ENCODE results near the gene MAST2. TPM values are rescaled to one million over a fixed set of nuclear protein-coding genes. Genes with fewer than 3 reads are reported as not detected.

Gene MAST2
- total RNA-seq, 1 experiment from 2014 or later = 77.0 TPM

DNA sequence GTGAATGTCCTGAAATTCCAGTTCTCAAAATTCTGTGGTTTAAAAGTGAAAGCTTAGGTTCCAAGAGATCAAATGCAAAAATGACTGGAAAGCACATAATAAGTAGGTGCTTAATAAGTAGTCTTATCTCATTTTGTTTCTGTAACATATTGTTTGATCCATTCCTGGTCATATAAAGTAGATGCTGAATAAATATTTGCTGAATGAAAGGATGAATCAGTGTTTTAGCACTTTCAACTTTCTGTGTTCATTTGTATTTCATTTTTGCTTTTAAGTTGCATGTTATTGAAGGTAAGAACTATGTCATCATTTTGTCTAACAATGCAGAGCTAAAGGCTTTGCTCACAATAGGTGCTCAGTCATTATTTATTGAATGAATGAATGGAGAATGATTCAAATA, 6.3 kb downstream of the MAST2 start:
- no TSS peak for BruUV-seq (replicated peaks)
- intact Hi-C loops (cut with micrococcal nuclease; ENCODE audit: unreplicated experiment) = no loop called here
- no peak for TF ChIP-seq POLR2AphosphoS5 (IDR thresholded peaks at IDR 0.05; ENCODE audit: low read depth, low read length)
- Histone ChIP-seq H3K9me3 (ENCODE audit: control insufficient read depth, insufficient read depth, low read depth, low read length) (no peaks in the 10 kb centered on the region), H3K4me3 (ENCODE audit: low read depth in 2 of 2, low read length in 2 of 2) (no peak overlapping the region), H3K4me1 (ENCODE audit: control insufficient read depth, insufficient read depth, low read length) (no peaks in the 10 kb centered on the region), H3K27ac (ENCODE audit: low read length) (no peak overlapping the region), H3K27me3 (ENCODE audit: control insufficient read depth, insufficient read depth, low read length) (no peaks in the 10 kb centered on the region), H3K36me3 (ENCODE audit: control insufficient read depth, insufficient read depth, low read length) (peaks cover 8% of the 10 kb centered on the region)
- CTCF ChIA-PET = no interaction called here
- in situ Hi-C loops (cut with HindIII; ENCODE audit: low pct_unique_long_range_greater_than_20kb, low sequenced_read_pairs) = no loop called here
- ATAC-seq = no peak
- no peak for DNase-seq (ENCODE audit: low read depth, low spot score)
- POLR2A ChIA-PET = no interaction called here

DNA sequence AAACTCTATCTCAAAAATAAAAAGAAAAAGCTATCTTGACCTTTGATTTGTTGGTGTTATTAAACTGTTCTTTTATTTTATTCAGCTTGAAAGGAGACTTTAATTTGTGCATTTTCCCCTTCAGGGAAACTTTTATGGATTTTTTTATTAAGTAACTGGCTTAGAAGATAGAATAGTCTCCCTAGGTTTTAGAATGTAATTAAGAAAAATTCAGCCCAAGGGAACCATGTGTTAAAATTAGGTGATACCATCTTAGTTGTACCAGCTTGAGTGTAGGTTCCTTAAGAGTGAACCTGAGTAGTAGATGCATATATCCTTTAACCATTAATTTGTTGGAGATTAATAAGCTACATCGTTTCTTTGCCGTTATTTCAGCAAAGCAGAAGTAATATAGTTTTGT, 11.4 kb downstream of the MAST2 start:
- ChIA-PET CTCF (interaction anchor here (0.5 kb wide), 1 partner anchor 71 kb away, joined by 6 read pairs; no protein-coding TSS in a partner anchor), POLR2A (interaction anchor here (0.5 kb wide), 1 partner anchor 44 kb away, joined by 3 read pairs; no protein-coding TSS in a partner anchor)
- Histone ChIP-seq H3K4me1 (ENCODE audit: control insufficient read depth, insufficient read depth, low read length) (no peaks in the 10 kb centered on the region), H3K36me3 (ENCODE audit: control insufficient read depth, insufficient read depth, low read length) (peaks cover 5% of the 10 kb centered on the region), H3K27ac (ENCODE audit: low read length) (no peak overlapping the region), H3K27me3 (ENCODE audit: control insufficient read depth, insufficient read depth, low read length) (no peaks in the 10 kb centered on the region), H3K9me3 (ENCODE audit: control insufficient read depth, insufficient read depth, low read depth, low read length) (no peaks in the 10 kb centered on the region; the same call in 1 of the 2 replicates), H3K4me3 (ENCODE audit: low read depth in 2 of 2, low read length in 2 of 2) (no peak overlapping the region)
- in situ Hi-C loops (cut with HindIII; ENCODE audit: low pct_unique_long_range_greater_than_20kb, low sequenced_read_pairs) (no loop called here), intact Hi-C loops (cut with micrococcal nuclease; ENCODE audit: unreplicated experiment) (no loop called here)
- ATAC-seq = no peak
- no peak for DNase-seq (ENCODE audit: low read depth, low spot score)
- no peak for TF ChIP-seq SIN3A (IDR thresholded peaks at IDR 0.05; ENCODE audit: borderline replicate concordance, insufficient read depth, low read depth, low read length)
- no peak for TF ChIP-seq POLR2AphosphoS5 (IDR thresholded peaks at IDR 0.05; ENCODE audit: low read depth, low read length)
- TF ChIP-seq TCF7L2 (IDR thresholded peaks at IDR 0.05; ENCODE audit: low read depth, low read length) = no peak
- TF ChIP-seq, protein P1, sequence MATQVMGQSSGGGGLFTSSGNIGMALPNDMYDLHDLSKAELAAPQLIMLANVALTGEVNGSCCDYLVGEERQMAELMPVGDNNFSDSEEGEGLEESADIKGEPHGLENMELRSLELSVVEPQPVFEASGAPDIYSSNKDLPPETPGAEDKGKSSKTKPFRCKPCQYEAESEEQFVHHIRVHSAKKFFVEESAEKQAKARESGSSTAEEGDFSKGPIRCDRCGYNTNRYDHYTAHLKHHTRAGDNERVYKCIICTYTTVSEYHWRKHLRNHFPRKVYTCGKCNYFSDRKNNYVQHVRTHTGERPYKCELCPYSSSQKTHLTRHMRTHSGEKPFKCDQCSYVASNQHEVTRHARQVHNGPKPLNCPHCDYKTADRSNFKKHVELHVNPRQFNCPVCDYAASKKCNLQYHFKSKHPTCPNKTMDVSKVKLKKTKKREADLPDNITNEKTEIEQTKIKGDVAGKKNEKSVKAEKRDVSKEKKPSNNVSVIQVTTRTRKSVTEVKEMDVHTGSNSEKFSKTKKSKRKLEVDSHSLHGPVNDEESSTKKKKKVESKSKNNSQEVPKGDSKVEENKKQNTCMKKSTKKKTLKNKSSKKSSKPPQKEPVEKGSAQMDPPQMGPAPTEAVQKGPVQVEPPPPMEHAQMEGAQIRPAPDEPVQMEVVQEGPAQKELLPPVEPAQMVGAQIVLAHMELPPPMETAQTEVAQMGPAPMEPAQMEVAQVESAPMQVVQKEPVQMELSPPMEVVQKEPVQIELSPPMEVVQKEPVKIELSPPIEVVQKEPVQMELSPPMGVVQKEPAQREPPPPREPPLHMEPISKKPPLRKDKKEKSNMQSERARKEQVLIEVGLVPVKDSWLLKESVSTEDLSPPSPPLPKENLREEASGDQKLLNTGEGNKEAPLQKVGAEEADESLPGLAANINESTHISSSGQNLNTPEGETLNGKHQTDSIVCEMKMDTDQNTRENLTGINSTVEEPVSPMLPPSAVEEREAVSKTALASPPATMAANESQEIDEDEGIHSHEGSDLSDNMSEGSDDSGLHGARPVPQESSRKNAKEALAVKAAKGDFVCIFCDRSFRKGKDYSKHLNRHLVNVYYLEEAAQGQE (IDR thresholded peaks at IDR 0.05; ENCODE audit: insufficient read depth in 1 of 2, low read depth in 2 of 2, low read length in 1 of 2) = no peak
- TF ChIP-seq CTCF (IDR thresholded peaks at IDR 0.05) = no peak
- BruUV-seq (replicated peaks) = no TSS peak

DNA sequence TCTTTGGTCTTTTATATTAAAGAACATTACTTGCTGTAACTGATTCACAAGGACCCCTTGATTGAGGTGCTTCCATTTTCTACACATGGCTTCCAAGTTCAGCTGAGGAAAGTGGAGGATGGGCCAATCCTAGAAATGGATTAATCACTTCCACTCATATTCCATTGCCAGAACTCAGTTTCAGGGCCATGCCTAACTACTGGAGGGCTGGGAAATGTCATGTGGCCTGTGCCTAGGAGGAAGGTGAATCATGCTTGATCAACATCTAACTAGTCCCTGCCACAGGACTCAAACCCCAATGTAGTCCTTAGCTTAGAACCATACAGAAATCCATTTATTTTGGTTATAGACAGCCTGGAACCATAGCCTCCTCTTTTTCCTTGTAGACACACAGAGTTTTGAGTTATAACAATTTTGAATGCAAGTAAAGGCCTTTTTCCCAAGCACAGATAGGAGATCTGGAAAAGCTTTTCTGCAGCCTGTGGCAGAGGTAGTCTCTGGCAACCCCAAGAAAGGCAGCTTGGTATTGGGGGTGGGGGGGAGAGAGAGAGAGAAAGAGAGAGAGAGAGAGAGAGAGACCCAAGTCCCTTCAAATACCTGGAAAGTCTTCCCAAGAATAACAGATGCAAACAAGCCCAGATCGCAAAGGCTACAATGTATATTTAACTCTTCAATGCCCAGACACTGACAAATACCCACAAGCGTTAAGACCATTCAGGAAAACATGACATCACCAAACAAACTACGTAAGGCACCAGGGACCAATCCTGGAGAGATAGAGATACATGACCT, 12.5 kb downstream of the MAST2 start:
- no peak for DNase-seq (ENCODE audit: low read depth, low spot score)
- intact Hi-C loops (cut with micrococcal nuclease; ENCODE audit: unreplicated experiment) = no loop called here

More for the DNA sequence above, 12.5 kb downstream of the MAST2 start:
- Histone ChIP-seq H3K36me3 (ENCODE audit: control insufficient read depth, insufficient read depth, low read length) (peaks cover 5% of the 10 kb centered on the region), H3K27ac (ENCODE audit: low read length) (no peak overlapping the region), H3K27me3 (ENCODE audit: control insufficient read depth, insufficient read depth, low read length) (no peaks in the 10 kb centered on the region), H3K9me3 (ENCODE audit: control insufficient read depth, insufficient read depth, low read depth, low read length) (no peaks in the 10 kb centered on the region; the same call in 1 of the 2 replicates), H3K4me1 (ENCODE audit: control insufficient read depth, insufficient read depth, low read length) (no peaks in the 10 kb centered on the region), H3K4me3 (ENCODE audit: low read depth in 2 of 2, low read length in 2 of 2) (no peak overlapping the region)
- BruUV-seq (replicated peaks) = no TSS peak
- ChIA-PET CTCF (interaction anchor here (0.5 to 0.7 kb wide), 2 partner anchors 73 to 253 kb away, joined by 3 to 6 read pairs; no protein-coding TSS in a partner anchor), POLR2A (no interaction called here)
- in situ Hi-C loops (cut with HindIII; ENCODE audit: low pct_unique_long_range_greater_than_20kb, low sequenced_read_pairs) = no loop called here
- TF ChIP-seq, protein P1 (IDR thresholded peaks at IDR 0.05; ENCODE audit: insufficient read depth in 1 of 2, low read depth in 2 of 2, low read length in 1 of 2) = no peak
- TF ChIP-seq SIN3A (IDR thresholded peaks at IDR 0.05; ENCODE audit: borderline replicate concordance, insufficient read depth, low read depth, low read length) (no peak), TCF7L2 (IDR thresholded peaks at IDR 0.05; ENCODE audit: low read depth, low read length) (no peak), POLR2AphosphoS5 (IDR thresholded peaks at IDR 0.05; ENCODE audit: low read depth, low read length) (no peak), CTCF (IDR thresholded peaks at IDR 0.05) (no peak)
- ATAC-seq = no peak
